Adrenal gland (tissue), 5 donors: ENCODE data around the gene LIPG.

Source experiments
- POLR2A ChIP-seq, 2 donors: fragments of 450-650 bp; IDR thresholded peaks; one replicate each; pipeline ENCODE4 v1.6.1; 2017; ENCODE audit warnings: antibody characterized with exemption in 2 of 2, mild to moderate bottlenecking in 2 of 2, moderate library complexity in 1 of 2
- TF ChIP-seq, protein P1 (sequence below), 6 experiments: fragments of 450-650 bp in 4 of 6; fragments of 200-600 bp in 2 of 6; sonication (generic) in 1 of 6; IDR thresholded peaks; 1 replicate in 5 of 6; 2 replicates in 1 of 6; pipeline versions ENCODE4 v1.5.1 to v1.8.0; 2016 to 2021; ENCODE audit warnings: antibody characterized with exemption in 6 of 6, mild to moderate bottlenecking in 2 of 6, moderate library complexity in 1 of 6
- donor health status: DM: no; HTN: no; CAD: no.

DNA sequence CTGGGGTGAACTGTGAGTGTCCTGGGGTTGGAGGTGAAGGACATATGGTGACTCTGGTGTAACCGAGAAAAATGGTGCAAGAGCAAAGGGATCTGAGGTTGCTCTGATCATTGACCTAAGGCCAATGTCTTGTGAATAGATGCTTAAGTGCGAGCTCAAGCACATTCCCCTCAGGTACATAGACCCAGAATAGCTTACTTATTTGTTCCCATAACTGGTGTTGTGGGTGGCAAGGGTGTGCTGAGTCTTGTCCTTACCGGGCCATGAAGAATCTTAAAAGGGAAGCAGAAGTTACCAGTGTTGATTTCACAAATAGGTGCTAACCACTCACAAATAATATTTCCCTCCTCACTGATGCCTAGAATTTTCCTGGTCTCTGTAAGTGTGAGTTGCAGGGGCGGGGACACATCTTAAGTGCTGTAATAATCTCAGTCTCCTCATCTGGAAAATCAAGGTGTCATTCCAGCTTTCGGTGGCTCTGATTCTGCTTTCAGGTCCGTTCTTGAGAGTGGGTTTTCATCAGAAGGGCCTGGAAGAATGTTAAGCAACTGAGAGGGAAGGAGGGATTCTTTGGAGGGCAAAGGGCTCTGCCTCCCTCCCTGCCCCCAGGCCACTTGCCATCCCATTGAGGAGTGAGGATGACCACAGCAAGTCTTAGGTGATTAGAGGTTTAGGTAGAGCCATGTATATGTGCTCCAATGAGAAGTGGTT lies 54.9 kb downstream of the LIPG start:
- TF ChIP-seq, protein P1, sequence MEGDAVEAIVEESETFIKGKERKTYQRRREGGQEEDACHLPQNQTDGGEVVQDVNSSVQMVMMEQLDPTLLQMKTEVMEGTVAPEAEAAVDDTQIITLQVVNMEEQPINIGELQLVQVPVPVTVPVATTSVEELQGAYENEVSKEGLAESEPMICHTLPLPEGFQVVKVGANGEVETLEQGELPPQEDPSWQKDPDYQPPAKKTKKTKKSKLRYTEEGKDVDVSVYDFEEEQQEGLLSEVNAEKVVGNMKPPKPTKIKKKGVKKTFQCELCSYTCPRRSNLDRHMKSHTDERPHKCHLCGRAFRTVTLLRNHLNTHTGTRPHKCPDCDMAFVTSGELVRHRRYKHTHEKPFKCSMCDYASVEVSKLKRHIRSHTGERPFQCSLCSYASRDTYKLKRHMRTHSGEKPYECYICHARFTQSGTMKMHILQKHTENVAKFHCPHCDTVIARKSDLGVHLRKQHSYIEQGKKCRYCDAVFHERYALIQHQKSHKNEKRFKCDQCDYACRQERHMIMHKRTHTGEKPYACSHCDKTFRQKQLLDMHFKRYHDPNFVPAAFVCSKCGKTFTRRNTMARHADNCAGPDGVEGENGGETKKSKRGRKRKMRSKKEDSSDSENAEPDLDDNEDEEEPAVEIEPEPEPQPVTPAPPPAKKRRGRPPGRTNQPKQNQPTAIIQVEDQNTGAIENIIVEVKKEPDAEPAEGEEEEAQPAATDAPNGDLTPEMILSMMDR (IDR thresholded peaks at IDR 0.05), result no peak
- TF ChIP-seq POLR2A (IDR thresholded peaks at IDR 0.05), result no peak
